Glomerular visceral epithelial cell (primary cell): Measurements from ENCODE around the gene DHRSX.
A peak's percentile ranks its signal among the peaks of the same experiment; 100 is the strongest.
"Not testable (repeated sequence)": the region's sequence is repeated elsewhere in the genome, so short reads cannot be mapped to it uniquely, and the experiment has no call there.

Experiments
- DNase-seq: peaks from one replicate; pipeline ENCODE4 v3.0.0-alpha.2; 2016; ENCODE audit errors: extremely low spot score

Gene DHRSX

DNA sequence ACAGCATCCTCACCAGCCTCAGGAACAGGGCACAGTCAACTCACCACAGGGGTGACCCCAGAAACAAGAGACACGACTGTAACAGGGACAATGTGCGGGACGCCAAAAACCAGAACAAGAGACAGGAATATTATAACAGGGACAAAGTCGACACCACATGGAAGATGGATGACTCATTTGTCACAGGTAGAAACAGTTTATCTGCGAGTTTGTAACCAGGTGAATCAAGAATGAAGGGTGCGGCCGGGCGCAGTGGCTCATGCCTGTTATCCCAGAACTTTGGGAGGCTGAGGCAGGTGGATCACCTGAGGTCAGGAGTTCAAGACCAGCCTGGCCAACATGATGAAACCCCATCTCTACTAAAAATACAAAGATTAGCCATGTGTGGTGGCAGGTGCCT is 44.7 kb downstream of the DHRSX start:
- not testable (repeated sequence) for DNase-seq

DNA sequence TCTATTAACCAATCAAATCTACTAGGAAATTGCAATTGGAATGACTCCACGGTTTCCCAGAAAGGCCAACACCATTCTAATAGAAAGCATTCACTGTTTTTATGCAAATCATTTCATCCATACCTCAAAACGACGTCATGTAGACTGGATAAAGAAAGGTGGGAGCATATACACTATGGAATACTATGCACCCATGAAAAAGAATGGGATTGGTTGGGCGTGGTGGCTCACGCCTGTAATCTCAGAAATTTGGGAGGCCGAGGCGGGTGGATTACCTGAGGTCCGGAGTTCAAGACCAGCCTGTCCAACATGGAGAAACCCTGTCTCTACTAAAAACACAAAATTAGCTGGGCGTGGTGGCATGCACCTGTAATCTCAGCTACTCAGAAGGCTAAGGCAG is 46.2 kb downstream of the DHRSX start:
- not testable (repeated sequence) for DNase-seq

DNA sequence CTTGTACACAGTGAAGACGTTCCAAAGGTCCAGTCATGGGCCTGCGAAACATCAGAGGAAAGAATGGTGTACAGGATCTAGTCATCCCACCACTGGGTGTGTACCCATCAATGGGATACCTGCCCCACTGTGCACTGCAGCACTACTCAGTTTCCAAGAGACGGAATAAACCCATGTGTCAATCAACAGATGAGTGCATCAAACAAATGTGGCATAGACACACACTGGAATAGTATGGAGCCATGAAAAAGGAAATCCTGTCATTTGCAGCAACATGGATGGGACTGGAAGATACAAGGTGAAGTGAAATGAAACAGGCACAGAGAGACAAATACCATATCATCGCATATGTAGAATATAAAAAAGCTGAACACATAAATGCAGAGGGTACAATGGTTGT is 48.0 kb downstream of the DHRSX start:
- no peak for DNase-seq

DNA sequence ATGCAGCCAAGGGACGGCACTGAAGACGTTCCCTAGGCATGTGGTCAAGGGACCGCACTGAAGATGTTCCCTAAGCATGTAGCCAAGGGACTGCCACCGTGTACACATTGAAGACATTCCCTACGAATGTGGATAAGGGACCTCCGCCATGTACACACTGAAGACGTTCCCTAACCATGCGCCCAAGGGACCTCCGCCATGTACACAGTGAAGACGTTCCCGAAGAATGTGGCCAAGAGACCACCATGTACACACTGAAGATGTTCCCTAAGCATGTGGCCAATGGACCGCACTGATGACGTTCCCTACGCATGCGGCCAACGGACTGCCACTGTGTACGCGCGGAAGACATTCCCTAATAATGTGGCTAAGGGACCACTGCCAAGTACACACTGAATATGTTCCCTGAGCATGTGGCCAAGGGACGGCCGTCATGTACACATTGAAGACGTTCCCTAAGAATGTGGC is 48.4 kb downstream of the DHRSX start:
- DNase-seq, result no peak

DNA sequence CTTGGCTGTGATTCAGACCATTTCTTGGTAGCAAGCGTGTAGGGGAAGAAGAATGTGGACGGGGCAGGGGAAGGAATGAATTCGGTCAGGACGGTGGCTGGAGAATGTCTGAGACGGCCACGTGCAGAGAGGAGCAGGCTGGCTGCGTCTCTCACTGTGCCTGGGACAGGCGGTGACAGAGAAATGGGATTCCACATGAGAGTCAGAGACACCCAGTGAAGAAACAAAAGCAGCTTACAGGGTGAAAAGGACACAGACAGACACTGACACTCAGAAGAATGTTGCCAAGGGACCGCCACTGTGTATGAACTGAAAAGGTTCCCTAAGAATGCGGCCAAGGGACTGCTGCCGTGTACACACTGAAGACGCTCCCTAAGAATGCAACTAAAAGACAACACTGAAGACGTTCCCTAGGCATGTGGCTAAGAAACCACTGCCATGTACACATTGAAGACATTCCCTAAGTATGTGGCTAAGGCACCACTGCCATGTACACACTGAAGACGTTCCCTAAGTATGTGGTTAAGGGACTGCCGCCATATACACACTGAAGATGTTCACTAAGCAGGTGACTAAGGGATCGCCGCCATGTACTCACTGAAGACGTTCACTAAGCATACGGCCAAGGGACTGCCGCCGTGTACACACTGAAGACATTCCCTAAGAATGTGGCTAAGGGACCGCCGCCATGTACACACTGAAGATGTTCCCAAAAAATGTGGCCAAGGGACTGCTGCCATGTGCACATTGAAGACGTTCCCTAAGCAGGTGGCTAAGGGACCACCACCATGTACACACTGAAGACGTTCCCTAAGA is 49.1 kb downstream of the DHRSX start:
- no peak for DNase-seq

DNA sequence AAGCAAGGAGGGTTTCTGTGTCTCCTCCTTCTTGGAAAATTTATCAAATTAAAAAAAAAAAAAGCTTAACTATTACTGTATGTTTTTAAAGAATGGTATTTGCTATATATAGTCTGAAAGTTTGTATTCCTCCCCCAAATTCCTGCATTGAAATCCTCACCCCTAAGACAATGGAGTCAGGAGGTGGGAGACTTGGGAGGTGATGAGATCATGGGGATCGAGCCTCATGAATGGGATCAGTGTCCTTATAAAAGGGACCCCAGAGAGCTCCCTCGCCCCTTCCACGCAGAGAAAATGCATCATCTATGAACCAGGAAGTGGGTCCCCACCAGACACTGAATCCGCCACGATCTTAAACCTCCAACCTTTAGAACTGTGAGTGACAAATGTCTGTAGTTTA is 50.1 kb downstream of the DHRSX start:
- no peak for DNase-seq

DNA sequence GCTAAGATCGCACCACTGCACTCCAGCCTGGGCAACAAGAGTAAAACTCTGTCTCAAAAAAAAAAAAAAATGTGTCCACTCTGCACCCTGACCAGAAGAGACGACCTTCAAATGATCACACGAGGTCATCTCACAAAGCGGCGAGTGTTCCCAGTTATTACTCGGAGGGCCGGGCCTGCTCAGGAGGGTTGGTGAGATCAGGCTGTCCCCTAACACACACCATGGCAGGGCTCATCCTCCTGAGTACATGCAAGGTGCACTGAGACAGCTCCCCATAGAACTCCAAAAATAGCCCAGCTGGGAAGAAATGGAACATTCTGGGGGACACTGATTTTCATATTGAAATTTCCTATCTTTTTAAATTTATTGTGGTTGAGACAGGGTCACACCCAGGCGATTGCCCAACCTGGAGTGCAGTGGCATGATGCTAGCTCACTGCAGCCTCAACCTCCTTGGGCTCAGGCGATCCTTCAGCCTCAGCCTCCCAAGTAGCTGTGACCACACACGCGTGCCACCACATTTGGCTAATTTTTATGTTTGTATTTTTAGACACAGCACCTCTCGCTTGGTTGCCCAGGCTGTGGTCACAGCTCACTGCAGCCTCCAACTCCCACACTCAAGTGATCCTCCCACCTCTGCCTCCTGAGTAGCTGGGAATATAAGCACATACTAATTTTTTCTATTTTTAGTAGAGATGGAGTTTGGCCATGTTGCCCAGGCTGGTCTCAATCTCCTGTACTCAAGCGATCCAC is 51.5 kb downstream of the DHRSX start:
- peak; percentile 7 for DNase-seq

DNA sequence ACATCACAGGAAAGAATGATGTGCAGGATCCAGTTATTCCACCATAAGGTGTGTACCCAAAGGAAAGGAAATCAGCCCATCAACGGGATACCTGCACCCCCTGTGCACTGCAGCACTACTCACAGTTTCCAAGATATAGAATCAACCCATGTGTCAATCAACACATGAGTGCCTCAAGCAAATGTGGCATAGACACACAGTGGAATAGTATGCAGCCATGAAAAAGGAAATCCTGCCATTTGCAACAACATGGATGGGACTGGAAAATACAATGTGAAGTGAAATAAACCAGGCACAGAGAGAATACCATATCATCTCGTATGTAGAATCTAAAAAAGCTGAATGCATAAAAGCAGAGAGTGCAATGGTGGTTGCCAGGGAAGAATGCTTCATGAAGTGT is 53.3 kb downstream of the DHRSX start:
- no peak for DNase-seq

DNA sequence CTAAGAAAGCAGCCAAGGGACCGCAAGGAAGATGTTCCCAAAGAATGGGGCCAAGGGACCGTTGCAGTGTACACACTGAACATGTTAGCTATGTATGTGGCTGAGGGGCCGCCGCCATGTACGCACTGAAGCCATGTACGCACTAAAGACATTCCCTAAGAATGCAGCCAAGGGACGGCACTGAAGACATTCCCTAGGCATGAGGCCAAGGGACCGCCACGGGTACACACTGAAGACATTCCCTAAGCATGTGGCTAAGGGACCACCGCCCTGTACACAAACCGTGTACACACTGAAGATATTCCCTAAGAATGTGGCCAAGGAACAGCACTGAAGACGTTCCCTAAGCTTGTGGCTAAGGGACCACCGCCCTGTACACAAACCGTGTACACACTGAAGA is 54.0 kb downstream of the DHRSX start:
- no peak for DNase-seq

DNA sequence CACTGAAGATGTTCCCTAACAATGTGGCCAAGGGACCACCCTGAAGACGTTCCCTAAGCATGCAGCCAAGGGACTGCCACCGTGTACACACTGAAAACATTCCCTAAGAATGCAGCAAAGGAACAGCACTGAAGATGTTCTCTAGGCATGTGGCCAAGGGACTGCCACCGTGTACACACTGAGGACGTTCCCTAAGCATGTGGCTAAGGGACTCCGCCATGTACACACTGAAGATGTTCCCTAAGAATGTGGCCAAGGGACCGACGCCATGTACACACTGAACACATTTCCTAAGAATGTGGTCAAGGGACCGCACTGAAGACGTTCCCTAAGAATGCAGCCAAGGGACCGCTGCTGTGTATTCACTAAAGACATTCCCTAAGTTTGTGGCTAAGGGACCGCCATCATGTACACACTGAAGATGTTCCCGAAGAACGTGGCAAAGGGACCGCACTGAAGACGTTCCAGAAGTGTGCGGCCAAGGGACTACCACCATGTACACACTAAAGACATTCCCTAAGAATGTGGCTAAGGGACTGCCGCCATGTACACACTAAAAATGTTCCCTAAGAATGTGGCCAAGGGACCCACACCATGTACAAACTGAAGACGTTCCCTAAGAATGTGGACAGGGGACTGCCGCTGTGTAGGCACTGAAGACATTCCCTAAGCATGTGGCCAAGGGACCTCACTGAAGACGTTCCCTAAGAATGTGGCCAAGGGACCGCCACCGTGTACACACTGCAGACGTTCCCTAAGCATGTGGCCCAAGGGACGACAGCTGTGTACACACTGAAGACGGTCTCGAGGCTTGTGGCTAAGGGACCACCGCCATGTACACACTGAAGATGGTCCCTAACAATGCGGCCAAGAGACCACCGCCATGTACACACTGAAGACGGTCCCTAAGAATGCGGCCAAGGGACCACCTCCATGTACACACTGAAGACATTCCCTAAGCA is 54.8 kb downstream of the DHRSX start:
- no peak for DNase-seq

DNA sequence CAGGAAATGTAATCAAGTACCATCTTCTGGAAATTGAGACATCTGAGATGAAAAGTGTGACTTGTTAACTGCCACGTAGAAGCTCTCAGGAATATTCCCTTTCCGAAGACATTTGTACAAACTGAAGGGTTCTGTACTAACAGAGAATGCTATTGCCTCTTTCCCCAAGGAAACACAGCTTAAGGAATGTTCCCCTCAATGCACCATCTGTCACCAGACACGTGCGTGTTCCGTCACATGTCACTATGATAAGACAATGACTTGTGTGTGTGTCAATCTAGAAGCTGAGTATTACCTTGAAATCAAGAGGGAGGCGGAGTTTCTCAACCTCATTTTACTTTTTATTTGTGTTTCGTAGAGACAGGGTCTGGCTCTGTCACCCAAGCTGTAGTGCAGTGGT is 58.1 kb downstream of the DHRSX start:
- no peak for DNase-seq

DNA sequence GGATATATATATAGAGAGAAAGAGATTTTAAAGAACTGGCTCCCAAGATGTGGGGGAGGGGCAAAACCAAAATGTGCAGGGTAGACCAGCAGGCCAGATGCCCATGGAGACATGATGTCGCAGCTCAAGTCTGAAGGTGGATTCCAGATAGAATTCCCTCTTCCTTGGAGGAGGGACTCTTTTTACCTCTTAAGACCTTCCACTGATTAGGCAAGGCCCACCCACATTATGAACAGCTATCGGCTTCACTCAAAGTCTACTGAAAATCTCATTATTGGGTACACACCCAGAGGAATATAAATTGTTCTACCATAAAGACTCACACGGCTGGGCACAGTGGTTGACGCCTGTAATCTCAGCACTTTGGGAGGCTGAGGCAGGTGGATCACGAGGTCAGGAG is 59.3 kb downstream of the DHRSX start:
- no peak for DNase-seq

DNA sequence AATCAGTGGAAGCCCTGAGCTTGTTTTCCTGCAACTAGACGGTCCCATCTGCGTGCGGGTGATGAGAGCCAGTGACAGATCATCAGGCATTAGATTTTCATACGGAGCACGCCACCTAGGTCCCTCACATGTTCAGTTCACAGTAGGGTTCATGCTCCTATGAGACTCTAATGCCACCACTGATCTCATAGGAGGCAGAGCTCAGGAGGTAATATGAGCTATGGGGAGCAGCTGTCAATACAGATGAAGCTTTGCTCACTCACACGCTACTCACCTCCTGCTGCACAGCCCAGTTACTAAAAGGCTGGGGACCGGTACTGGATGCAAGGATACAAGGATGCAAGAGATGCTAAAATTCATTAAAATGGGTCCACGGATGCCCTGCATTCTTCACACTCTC is 61.2 kb downstream of the DHRSX start:
- no peak for DNase-seq

DNA sequence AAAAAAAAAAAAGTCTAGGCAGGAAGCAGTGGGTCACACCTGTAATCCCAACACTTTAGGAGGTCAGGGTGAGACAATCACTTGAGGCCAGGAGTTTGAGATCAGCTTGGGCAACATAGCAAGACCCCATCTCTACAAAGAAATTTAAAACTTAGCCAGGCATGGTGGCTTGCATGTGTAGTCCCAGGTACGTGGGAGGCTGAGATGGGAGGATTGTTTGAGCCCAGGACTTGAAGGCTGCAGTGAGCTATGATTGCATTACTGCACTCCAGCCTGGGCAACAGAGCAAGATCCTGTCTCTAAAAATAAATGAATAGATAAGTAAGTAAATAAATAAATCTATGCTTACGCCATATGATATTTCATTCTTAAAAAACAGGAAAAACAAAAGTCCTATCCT is 65.3 kb downstream of the DHRSX start:
- DNase-seq, result no peak

DNA sequence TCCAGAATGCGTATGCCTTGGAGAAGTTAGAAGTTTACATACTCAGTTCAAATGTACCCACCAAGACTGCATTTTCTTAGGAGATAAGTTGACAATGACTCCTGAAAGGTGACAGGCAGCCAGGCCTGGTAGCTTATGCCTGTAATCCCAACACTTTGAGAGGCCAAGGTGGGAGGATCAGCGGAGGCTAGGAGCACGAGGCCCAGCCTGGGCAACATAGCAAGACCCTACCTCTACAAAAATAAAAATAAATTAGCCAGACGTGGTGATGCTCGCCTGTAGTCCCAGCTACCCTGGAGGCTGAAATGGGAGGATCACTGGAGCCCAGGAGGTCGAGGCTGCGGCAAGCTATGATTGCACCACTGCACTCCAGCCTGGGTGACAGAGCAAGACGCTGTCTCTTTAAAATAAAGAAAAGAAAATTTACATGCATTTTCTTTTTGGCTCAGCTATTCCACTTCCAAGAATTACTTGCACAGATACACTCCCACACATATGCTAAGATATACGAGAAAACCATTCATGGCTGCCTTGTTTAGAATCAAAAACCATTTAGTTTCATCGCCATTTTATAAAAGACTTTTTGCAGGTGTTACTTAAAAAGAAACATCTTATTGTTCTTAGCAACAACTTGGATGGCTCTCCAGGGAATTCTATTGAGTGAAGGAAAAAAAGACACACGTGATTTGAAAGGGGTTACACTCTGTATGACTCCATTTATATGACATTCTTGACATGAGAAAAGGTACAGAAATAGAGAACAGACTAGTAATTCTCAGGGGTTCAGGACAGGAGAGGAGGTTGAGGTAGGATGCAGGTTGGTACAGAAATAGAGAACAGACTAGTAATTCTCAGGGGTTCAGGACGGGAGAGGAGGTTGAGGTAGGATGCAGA is 66.3 kb downstream of the DHRSX start:
- no peak for DNase-seq

DNA sequence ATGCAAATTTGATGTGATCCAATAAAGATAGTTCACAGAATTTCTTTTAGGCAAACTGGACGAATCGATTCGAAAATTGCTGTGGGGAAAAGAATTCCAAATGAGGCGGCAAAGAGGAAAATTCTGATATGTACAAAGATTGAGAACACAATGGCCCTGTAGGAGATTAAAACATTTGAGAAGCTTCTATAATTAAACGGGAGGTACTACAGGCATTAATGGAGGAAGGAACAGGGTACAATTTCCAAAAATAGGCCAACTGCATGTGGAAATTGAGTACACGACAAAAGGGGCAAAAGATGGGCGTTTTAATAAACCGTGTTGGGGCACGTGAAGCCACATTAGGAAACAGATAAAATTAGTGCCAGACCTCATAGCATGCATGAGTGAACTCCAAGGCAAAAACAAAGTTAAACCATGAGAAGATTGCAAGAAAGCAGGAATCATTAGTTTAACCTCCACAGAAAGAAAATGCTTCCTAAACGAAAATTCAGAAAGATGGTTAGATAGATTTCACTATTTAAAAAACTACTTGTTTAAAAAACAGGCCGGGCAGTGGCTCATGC is 68.4 kb downstream of the DHRSX start:
- no peak for DNase-seq

DNA sequence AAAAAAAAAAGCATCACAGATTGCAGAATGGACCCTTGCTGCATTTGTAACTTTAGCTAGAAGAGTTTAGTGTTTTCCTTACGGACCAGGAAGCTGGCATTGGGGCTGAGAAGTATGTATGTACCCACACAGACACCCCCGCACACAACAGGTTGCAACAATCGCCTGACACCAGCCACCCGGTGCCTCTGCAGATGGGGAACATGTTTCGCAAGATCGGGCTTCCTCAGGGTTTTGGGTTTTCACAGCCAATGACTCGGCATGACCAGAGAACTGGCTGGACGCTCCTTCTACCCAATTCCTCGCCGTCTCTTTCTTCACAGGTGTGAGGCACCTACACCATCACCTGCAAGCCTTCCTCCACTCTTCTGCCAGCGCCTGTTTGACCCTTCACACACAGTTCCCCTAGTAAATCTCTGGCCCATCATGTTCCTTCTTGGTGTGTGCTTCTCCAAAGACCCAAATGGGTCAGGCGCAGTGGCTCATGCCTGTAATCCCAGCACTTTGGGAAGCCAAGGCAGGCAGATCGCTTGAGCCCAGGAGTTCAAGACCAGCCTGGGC is 70.4 kb downstream of the DHRSX start:
- DNase-seq, result no peak

DNA sequence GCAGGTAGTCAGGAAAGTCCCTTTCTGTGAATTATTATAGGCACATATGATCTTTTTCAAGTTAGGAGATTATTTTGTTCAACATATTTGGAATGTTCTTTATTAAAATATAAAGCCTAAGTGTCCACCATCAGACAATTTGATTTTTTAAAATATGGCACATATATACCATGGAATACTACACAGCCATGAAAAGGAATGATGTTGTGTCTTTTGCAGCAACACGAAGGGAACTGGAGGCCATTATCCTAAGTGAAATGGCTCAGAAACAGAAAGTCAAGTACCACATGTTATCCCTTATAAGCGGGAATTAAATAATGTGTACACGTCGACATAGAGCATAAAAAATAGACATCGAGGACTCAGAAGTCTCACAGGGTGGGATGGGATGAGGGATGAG is 73.0 kb downstream of the DHRSX start:
- no peak for DNase-seq

DNA sequence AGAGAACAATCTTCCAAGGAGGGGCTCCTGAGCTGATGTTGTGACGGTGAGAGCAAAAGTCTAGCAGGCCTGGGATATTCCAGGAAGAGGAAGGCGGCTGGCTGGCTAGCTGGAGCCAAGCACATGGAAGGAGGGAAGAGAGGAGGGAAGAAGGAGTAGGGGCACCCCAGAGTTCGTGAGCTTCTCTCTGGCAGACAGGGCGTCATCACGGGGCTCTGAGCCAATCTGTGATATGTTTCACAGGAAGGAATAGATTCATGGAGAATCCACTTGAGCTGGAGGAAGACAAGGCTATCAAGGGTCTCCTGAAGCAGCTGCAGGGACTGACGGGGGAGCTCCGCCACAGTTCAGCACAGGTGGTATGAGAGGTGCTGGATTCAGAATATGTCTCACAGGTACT is 73.6 kb downstream of the DHRSX start:
- DNase-seq, result no peak

DNA sequence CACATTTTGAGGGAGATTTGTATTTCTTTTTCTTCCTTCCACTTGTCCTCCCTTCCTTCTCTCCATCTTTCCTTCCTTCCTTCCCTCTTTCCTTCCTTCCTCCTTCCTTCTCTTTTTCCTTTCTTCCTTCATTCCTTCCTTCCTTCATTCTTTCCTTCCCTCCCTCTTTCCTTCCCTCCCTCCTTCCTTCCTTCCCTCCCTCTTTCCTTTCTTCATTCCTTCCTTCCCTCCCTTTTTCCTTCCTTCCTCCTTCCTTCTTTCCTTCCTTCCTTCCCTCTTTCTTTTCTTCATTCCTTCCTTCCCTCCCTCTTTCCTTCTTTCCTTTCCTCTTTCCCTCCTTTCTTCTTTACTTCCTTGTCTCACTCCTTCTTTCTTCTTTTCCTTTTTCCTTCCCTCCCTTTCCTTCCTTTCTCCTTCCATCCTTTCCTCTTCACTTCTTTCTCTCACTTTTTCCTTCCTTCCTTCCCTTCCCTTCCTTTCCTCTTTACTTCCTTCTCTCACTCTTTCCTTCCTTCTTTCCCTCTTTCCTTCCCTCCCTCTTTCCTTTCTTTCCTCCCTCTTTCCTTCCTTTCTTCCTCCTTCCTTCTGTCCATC is 74.4 kb downstream of the DHRSX start:
- DNase-seq, result no peak
